ENCODE data around the gene CYP24A1.

DNA sequence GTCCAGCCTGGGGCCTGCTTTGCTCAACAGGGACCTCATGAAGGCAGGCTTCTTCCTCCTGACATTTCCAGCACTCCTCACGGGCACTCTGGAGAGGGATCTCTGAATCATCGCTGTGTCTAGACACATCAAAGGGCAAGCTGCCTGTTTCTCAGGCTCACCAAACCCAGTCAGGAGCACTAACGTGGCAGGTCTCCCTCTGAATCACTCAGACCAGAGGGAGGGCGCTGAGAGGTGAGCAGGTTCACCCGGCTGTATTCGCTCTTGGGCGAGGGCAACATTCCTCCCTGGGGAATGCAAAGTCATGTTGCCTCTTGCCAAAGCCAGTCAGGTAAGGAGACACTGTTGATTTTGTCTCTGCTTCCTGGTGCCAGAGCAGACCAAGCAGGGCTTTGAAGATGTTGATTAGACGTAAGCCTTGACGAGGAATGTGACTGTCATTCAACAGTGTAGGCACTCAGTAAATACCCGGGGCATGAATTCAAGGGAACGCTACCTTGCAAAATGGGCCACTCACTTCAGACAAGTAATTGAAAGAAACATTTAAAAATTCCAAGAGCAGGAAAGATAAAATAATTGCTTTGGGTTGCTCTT lies 50.1 kb downstream of the CYP24A1 start:
- TF ChIP-seq CTCF (IDR thresholded peaks at IDR 0.05) (no peak), POLR2A (IDR thresholded peaks at IDR 0.05) (no peak)
